NCI-H187 treated with DMSO at 0.1 percent for 48 hours (cell line): ENCODE data around the gene HMGA1.

Source experiments
- DNase-seq: peaks from one replicate; lab custom pipeline; 2025; lab: John Stamatoyannopoulos, UW

Gene HMGA1

DNA sequence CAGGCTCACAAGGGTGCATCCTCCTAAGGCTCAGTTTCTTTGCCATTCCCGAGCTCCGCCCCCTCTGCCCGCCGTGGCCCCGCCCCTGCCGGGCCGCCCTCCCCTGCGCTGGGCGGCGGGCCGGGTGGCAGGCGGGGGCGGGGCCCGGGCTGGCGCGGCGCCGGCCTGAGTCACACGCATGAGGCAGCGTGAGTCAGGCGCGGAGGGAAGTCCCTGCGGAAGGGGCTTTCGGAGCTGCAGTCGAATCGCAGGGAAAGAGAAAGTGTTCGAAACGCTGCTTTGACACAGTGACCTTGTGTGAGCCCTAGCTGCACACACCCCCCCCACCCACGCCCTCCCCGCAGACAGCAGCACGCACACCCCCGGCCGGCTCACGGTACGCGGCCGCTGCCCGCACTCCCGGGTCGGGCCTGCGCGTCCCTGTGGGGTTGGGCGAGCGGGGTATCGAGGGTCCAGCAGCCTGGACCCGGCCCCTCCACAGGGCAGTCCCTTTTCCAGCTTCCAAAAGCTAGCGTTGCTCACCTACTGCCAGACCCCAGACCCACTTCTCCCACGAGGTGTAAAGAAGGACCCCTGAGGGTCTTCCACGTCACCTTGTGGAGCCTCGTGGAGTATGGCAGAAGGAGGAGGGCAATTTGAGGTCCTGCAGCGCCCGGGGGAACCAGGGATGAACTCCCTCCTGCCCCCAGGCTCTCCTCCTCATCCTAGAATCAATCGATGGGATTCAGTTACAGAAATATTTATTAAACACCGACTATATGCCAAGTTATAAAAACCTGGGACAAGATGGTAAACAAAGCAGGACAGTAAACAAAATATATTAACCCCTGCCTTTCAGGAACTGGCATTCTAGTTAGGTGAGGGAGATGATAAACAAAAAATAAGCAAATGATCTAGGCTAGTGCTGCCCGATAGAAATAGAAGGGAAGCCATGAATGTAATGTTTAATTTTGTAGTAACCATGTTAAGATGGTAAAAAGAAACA, 12.4 kb upstream of the HMGA1 start:
- DNase-seq, result peak; percentile 48

DNA sequence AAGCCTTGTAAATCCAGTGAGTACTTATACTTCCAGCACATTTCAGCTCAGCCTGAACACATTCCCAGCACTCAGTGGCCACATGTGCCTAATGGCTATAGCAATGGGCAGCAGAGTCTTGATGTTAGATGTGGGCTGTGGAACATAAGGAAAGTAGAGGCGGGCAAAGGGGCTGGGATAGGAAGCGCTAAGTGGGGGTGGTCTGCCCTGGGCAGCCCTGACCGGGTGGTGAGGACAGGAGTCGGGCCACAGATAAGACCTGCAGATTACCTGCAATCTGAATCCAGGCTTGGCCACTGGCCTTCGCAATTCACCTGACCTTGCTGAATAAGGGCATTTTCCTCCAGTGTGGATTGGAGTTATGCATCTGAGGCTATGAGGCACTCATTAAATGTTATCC, 11.1 kb upstream of the HMGA1 start:
- DNase-seq, result no peak

DNA sequence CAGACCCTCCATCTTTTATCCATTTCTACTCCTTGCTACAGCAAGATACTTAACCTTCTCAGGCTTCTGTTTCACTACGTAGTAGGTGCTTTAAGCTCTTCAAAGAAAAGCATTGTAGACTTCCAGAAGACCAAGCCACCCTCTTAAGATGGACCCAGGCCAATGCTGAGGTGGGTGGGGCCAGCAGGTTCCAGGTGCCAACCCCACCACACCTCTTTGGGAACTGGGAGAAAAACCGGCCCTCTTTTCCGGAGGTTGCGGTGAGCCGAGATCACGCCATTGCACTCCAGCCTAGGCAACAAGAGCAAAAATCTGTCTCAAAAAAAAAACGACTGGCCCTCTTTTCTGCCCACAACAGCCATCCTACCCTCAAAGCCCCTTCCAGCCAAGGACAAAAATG, 10.6 kb upstream of the HMGA1 start:
- no peak for DNase-seq

DNA sequence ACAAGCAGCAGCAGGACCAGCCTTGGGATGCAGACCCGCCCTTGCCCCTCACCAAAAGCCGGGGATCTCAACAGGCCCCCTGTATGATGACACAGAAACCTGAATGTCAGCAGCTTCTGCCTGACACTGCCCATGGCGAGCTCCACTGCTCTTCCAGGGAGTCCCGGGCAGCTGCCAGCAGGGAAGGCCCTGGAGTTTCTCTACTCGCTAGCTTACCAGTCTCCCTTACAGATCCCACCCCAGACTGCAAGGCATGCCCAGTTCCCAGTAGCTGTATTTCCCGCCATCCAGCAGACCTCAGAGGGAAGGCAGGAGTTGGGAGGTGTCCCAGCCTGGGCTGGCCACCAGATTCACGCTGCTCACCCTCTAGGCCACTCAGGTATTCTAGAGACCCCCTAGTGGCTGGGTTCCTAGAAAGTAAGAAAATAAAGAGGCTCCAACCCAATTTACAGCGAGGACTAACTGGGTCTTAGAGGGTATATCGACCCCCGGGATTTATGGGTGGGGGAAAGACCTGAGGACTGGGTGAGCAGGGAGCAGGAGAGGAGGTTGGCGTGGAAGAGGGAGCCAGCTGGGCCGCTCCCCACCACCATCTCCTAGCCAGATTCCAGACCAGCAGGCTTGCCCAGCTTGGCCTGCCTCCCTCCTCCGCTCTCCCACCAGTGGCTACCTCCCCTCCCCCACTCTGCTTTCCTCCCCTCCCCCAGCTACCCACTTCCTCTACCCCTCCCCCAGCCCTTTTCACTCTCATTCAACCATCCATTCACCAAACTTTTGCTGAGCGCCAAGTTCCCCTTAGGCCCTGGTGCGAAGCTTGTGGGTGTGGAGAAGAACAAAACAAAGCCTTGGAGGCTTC, 9.7 kb upstream of the HMGA1 start:
- no peak for DNase-seq

DNA sequence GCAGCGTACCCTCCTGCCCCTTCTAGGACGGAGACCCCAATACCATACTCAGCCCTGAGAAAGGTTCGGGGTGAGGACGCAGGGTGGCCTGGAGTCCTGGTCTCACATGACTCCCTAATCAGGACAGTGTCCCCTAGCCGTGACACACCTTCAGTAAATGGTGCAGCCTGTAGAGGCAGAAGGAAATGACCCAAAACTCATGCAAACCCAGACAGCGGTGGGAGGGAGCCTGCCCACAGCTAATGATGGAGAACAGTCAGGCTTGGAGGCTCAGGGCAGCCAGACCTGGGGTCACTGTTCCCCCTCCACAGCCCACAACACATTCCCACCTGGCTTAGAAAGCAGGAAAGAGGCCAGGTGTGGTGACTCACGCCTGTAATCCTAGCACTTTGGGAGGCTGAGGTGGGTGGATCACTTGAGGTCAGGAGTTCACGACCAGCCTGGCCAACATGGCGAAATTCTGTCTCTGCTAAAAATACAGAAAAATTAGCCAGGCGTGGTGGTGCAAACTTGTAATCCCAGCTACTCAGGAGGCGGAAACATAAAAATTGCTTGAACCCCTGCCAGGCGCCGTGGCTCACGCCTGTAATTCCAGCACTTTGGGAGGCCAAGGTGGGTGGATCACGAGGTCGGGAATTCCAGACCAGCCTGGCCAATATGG, 8.8 kb upstream of the HMGA1 start:
- no peak for DNase-seq

DNA sequence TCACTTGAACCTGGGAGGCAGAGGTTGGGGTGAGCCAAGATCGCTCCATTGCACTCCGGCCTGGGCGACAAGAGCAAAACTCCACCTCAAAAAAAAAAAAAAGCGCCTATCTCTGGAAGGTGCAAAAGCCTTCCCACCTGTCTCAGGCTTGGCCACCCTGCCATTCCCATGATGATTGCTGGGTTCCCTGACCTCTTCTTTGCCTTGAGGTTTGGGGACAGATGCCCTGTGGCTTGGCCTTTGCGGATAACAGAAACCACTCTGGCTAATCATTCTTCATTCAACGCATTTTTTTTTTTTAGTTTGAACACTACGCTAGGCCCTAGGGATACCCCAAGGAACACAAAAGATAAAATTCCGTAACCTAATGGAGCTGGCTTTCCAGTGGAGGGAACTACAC, 6.8 kb upstream of the HMGA1 start:
- DNase-seq, result no peak

DNA sequence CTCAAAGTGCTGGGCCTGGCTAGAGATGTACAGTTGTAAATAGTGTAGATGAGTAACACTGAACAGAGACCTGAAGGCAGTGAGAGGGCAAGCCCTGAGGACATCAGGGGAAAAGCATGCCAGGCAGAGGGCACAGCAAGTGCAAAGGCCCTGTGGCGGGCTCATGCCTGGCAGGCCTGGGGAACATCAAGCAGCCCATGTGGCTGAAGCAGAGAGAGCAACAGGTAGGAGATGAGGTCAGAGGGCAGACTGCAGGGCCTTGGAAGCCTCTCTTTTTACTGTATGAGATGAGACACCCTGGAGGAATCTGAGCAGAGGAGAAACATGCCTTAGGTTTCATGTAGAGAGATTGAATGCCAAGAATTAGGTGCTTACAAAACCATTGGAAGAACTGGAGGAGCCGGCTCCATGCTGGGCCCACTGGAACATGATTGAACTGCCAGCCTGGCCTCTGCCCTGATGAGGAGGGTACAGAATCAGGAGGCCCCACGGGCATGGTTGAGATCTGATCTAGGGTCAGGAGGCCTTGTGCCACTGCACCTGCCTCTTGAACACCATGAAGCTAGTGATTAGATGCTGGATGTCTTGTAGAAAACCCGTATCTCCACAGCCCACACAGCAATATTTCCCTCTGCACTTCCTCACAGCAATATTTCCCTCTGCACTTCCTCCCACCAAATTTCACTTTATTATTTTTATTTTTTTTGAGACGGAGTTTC, 5.9 kb upstream of the HMGA1 start:
- DNase-seq, result no peak

DNA sequence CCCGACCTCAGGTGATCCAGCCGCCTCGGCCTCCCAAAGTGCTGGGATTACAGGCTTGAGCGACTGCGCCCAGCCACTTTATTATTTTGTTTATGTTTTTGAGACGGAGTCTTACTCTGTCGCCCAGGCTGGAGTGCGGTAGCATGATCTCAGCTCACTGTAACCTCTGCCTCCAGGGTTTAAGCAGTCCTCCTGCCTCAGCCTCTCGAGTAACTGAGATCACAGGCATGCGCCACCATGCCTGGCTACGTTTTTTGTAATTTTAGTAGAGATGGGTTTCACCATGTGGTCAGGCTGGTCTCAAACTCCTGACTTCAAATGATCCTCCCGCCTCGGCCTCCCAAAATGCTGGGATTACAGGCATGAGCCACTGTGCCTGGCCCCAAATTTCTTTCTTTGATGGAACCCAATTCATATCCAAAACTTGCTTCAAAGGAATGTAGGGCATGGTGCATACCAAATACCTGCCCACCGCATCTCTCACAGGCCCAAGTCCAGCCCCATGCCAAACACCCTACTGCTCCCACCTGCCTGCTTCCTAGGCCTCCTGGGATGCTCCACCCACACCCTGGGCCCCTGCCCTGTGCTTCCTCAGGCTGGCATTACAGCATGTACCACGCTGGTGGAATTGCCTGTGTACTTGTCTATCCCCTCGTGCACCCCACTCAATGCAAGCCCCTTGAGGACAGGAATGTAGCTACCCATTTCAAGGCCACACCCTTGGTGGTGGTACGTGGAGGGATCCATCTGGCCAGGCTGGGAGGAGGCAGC, 4.9 kb upstream of the HMGA1 start:
- DNase-seq, result no peak

DNA sequence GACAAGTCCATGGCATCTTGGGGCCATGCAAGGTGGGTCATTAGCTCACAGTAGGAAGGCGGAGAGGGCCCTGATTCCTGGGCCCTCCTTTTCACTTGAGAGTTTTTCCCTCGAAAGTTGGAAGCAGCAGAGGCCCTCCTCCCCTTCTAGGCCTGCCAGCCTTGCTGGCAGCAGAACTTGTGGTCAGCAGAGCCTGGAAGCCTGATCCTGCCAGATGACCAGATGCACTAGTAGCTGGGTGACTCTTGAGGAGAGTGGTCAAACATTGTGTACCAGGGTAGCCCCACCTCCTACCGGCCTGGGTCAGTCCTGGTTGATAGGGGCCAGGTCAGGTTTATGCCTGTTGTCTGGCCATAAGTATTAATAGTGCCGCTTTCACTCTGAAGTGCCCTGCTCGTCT, 3.8 kb upstream of the HMGA1 start:
- DNase-seq, result no peak

DNA sequence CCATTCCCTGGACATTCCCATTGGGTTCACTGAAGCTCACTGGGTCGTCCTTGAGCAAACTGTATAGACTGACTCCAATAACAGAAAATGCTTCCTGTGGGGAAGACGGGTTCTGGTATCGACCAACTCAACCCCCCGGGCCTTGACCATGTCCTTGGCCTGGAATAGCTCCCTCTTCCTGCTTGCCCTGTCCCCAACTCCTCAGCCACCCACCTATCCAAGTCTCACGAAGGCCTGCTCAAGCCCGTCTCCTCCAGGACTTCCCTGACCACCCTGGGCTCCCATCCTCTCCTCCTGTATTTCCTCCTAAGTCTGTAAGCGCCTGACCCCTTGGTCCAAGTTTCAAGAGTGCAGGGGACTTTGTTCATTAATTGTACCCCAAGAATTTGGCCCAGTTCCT, 2.8 kb upstream of the HMGA1 start:
- DNase-seq, result no peak

DNA sequence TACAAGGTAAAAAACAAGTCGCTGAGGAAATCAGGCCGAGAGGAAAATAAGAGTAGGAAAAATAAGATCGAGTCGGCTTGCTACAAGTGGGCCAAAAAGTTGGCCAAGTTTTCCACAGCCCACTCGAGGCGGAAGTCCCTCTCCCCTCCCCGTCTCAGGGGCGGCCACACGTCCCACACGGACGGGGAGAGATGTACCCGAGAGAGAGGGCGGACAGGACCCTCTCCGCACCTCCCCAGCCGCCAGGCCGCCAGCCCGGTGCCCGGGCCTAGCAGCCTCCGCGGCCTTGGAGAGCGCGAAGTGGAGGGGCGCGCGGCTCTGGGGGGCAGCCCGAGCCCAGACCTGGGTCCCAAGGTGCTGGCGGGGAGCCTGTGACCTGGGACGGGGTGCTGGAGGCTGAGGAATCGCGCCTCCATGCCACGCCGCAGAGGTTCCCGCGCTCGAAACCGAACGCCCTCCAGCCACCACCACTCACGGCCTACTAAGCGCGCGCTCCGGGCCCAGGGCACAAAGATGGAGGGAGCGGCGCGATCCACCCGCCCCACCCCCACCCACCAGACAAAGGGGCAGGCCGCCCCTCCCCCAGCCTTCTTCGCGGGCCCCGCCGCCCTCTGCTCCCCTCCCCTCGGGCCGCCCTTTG, 1.9 kb upstream of the HMGA1 start:
- DNase-seq, result no peak

DNA sequence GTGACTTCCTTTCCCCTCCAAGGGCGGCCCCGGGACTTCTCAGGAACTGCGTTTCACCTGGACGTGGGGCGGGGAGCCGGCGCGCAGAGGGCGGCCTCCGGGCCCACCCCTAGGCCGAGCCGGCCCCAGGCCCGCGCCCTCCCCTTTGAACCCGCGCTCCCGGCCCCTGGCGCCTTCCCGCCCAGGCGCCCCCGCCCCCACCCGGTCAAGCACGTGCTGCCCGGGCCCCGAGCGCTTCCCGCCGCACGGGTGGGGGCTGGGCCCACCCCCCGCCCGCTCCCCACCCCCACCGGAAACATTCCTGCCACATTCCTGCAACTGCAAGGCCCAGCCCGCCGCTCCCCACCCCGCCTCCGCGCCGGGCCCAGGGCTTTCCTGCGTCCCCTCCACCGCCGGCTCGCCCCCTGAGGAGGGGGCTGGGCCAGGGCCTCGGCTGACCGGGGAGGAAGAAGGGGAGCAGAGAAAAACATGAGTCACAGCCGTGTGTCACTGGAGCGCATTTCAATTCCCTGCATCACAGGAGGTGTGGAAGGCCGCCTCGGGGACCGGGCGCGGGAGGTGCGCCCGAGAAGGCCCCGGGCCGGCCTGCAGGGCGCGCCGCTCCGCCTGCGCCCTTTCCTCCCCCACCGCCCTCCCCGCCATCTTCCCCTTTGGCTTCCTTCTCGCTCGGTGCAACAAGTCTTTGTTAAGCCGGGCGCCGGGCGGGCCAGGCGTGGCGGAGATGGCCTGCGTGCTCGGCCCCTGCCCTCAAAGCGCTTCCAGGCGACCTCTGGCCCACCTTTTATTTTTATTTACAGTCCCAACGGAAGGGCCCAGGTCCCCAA, 1.2 kb upstream of the HMGA1 start:
- no peak for DNase-seq

DNA sequence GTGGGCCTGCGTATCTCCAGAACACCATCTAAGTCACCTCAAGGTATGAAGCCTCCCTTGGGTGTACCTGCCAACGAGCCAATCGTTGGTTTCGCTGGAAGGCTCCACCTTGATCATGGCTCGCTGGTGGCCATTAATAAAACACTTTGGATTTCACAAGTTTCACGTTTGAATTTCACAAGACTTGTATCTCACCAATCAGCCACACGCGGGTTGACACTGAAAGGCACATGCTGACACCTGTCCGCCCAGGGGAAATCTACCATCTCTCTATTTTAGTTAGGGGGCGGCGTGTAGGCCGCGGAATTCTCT, 586 bp upstream of the HMGA1 start:
- DNase-seq, result no peak

DNA sequence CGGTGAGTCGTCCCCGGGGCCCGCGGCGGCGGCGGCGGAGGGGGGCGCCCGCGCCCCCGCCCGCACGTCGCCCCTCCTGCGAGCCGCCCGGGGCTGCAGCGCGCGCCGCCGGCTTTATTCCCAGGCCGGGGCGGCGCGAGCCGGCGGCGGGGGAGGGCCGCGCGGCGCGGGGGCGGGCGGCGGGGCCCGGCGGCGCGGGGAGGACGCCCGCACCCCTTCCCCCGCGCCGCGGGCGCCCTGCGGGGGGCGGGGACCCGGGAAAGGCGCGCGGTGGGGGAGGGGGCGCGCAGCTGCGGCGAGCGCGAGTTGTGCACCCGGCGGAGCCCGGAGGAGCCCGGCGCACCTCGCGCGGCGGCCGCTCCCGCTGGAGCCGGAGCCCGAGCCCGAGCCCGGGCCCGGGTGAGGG, 646 bp downstream of the HMGA1 start:
- no peak for DNase-seq

DNA sequence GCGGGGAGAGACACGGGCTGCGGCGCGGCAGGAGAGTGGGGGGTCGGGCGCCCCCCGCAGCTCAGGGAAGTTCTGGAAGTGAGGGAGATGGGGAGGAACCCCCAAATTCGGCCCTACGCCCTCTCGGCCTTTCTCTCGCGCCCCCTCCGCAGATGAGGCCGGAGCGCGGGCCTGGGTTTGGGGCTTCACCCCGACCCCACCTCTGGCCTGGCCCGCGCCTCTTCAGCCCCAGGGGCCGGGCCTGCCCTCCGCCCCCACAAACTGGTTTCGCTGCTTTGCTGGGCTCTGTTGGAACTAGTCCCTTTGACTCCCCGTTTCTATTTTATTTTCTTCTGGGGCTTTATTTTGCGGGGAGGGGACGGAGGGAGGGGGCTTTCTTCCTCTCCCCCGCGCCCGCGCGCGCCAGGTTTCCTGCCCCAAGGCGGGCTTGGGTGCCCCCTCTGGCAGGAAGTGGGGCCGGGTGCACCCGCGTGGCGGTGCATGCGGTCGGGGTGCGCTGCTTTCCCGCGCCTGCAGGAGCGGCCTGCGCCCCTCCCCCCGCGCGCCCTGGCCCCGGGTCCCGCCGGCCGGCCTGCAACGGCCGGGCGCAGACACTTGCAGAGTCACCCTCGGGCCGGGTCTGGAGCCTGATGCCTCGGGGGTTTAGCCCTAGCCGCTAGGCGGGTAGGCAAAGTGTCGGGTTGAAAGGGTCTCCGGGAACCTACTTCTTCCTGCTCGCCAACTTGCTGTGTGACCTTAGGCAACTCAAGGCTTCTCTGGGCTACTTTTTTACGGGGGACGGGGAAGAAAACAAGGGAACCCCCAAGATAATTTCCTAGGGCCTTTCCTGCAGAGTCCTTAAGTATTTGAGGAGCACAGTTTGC, 1.3 kb downstream of the HMGA1 start:
- no peak for DNase-seq

DNA sequence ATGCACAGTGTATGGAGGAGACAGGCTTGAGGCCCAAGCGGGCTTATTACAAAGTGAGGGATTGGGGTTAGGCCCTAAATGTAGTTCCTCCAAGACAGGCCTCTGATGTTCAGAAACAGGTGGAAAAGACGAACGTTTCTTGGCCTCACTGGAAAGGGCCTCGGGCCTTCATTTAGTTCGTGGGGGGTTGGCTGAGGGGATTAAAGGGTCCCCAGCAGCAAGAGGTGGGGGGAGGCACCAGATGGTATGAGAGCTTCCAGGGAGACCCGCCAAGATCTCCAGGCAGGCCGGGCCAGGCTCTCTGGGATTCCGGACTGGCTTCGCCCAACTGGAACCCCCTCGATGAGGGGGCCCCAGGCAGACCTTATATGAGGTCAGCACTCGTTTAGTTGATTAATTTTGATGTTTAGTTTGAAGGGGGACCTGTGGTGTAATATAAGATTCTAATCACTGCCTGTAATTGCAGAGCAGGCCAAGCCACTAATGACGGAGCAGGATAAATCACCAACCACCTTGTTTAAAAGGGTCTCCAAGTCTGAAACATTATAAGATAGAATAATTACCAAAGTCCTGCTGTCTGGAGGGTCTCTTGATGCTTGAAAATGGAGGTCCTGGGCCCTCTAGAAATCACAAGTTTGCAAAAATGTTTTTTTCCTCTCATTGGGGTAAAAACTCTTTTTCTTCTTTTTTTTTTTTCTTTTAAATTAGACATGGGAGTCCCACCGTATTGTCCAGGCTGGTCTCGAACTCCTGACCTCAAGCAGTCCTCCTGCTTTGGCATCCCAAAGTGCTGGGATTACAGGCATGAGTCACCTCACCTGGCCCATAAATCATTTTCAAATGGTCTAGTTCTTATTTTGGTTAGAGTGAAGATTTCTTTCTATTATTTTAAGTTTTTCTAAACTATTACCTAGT, 2.2 kb downstream of the HMGA1 start:
- DNase-seq, result no peak

DNA sequence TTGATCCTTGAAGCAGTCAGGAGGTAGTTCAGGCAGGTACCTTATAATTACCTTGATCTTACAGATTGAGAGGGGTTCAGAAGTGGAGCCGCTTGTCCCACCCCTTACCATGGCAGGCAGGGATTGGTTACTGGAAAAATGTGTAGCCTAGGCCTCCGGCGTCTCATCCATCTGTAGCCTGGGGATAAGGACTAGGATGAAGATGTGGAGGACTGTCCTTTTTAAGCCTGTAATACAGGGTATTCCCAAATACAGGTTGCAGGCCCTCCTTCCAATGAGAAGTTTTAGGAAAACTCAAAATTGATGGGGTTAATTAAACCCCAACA, 2.8 kb downstream of the HMGA1 start:
- no peak for DNase-seq

DNA sequence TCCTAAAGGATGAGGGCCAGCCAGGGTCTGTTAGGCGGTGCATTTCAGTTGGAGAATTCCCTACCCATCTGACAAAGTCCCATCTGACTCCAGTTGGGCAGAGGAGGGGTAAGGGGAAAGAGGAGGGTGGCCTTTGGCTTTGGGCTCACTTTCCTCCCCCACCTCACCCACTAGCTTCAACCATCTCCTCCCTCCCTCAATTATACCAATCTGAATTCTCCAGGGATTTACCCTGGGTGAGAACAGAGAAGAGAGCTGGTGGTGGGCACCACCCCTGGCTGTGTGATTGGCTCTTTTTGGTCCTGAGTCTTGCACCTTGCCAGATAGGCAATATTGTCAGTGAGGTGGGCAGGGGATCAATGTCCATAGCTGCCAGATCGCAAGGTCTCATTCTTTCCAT, 3.2 kb downstream of the HMGA1 start:
- no peak for DNase-seq
